Measurements from ENCODE around the gene TTC23L.

DNA sequence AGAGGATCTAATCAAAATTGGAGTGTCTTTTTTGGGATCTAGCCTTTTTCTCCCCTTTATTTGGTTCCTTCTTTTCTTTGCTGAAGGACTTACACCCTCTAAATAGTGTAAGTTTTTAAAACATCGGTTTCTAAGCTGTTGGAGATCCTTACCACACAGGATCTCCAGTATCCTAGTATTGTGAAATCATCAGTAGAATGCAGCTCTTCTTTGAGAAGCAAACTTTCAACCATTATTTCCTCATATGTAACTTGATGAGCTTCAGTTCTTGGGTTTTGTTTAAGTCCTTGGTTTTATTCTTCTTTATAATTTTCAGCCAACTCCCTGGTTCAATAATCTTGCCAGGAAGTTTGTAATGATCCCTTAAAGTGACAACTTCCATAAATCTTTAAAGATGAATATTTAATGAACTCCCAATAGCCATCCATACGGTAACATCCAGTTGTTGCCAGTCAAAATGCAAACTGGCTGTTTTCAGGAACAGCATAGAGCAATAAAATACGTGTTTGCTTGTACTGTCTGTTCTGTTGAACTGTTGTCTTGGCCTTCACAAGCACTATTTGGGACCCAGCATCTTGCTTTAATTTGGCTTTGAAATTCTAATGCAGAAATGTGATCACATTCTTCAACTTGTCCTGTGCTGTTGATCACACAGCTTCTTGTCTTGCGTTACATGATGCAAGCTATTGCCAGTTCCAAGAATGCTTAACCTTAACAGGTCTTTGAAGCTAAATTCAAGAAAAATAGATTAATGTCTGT lies 34.8 kb upstream of the TTC23L start:
- TF ChIP-seq, protein P1, sequence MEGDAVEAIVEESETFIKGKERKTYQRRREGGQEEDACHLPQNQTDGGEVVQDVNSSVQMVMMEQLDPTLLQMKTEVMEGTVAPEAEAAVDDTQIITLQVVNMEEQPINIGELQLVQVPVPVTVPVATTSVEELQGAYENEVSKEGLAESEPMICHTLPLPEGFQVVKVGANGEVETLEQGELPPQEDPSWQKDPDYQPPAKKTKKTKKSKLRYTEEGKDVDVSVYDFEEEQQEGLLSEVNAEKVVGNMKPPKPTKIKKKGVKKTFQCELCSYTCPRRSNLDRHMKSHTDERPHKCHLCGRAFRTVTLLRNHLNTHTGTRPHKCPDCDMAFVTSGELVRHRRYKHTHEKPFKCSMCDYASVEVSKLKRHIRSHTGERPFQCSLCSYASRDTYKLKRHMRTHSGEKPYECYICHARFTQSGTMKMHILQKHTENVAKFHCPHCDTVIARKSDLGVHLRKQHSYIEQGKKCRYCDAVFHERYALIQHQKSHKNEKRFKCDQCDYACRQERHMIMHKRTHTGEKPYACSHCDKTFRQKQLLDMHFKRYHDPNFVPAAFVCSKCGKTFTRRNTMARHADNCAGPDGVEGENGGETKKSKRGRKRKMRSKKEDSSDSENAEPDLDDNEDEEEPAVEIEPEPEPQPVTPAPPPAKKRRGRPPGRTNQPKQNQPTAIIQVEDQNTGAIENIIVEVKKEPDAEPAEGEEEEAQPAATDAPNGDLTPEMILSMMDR (IDR thresholded peaks at IDR 0.05 in 4 of 5, conservative IDR thresholded peaks at IDR 0.05 in 1 of 5), result no peak
- TF ChIP-seq POLR2A (IDR thresholded peaks at IDR 0.05), result no peak

All from gastrocnemius medialis (tissue), 4 donors.